GM12865 (cell line): ENCODE results near the gene KRTAP20-4.

Experiments
- DNase-seq: peaks from one replicate; pipeline ENCODE4 v3.0.0; 2010; ENCODE audit warnings: low read depth
- H3K4me3 ChIP-seq: 2 replicates; pipeline ENCODE4 v1.5.1; 2011; ENCODE audit warnings: mild to moderate bottlenecking, low read depth, low read length, control low read depth
- TF ChIP-seq, protein P1 (sequence below): IDR thresholded peaks from 2 replicates; pipeline ENCODE4 v1.5.1; 2011; ENCODE audit warnings: low read length, control low read depth, low read depth, inconsistent platforms; ENCODE audit not compliant: insufficient read depth; ENCODE audit errors: missing control alignments

KRTAP20-4 gene

DNA sequence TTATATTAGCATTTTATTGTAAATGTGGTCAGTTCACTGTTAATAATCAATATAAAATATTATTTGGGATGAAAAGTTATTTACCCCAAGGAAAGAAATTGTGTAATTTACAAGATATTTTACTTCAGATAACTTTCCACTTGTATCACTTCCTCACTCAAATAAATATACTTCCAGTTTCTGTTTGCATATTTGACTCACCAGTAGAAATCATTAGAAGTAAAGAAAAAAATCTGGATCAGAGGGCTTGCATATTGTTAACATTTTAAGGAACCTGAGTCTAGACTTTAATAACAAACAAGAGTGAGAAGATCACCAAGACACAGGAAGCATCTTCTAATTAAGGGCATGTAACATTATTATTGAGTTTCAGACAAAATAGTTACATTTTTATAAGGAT, 347 bp upstream of the KRTAP20-4 start:
- no peak for DNase-seq
- H3K4me3 ChIP-seq = no peak overlapping the region
- TF ChIP-seq, protein P1, sequence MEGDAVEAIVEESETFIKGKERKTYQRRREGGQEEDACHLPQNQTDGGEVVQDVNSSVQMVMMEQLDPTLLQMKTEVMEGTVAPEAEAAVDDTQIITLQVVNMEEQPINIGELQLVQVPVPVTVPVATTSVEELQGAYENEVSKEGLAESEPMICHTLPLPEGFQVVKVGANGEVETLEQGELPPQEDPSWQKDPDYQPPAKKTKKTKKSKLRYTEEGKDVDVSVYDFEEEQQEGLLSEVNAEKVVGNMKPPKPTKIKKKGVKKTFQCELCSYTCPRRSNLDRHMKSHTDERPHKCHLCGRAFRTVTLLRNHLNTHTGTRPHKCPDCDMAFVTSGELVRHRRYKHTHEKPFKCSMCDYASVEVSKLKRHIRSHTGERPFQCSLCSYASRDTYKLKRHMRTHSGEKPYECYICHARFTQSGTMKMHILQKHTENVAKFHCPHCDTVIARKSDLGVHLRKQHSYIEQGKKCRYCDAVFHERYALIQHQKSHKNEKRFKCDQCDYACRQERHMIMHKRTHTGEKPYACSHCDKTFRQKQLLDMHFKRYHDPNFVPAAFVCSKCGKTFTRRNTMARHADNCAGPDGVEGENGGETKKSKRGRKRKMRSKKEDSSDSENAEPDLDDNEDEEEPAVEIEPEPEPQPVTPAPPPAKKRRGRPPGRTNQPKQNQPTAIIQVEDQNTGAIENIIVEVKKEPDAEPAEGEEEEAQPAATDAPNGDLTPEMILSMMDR = no peak

DNA sequence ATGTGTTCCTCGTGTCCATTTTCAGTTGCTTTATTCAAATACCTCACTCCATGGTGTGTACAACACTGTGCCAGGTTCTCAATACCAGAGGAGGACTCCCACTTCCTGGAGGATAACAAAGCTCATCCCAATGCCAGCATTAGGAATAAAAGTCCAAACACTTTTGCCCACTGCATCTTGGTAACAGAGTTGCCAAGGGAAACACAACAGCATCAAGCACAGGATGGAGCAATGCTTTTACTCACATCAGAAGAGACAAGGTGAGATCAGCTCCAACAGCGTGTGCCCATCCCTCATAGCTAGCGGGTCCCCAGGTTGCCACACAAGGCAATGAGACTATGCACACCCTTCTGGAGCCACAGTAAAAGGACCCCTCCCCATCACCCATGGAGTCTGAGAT, 2.9 kb downstream of the KRTAP20-4 start:
- TF ChIP-seq, protein P1 = no peak
- H3K4me3 ChIP-seq = no peak overlapping the region
- DNase-seq = no peak

DNA sequence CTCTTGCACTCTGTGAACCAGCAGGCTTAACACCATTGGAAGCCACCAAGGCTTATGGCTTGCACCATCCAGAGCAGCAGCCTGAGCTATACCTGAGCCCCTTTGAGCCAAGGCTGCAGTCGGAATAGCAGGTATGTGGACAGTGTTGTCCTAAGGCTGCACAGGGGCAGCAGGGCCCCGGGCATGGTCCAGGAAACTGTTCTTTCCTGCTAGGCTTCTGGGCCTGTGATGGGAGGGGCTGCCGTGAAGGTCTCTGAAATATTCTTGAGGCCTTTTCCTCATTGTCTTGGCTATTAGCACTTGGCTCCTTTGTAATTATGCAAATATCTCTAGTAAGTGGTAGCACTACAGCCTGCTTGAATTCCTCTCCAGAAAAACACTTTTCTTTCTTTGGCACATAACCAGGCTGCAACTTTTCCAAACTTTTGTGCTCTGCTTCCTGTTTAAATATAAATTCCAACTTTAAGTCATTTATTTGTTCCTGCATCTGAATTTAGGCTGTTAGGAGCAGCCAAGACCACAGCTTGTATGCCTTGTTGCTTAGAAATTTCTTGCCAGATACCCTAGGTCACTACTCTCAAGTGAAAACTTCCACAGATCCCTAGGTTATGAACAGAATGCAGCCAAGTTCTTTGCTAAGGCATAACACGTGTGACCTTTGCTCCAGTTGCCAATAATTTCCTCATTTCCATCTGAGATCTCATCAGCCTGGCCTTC, 5.2 kb downstream of the KRTAP20-4 start:
- no peak for DNase-seq
- no peak overlapping the region for H3K4me3 ChIP-seq
- TF ChIP-seq, protein P1 = no peak

DNA sequence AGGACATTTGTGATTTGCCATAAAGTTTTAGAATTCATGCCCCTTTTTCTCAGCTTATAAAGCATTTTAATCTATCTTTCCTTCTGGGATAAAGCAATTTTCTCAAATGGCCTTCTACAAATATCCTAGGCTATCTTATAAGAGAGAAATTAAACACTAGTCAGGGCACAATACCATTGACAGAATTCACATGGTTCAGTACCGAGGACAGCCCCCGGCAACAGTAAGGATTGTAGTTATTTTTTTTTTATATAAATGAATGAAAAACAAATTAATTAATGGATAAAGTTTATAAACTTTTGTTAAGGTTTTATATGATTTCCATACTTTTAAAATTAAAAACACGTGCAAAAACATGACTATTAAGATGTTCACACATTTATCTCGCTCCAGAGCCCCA, 7.7 kb downstream of the KRTAP20-4 start:
- no peak for DNase-seq
- H3K4me3 ChIP-seq = no peak overlapping the region
- TF ChIP-seq, protein P1 = no peak

DNA sequence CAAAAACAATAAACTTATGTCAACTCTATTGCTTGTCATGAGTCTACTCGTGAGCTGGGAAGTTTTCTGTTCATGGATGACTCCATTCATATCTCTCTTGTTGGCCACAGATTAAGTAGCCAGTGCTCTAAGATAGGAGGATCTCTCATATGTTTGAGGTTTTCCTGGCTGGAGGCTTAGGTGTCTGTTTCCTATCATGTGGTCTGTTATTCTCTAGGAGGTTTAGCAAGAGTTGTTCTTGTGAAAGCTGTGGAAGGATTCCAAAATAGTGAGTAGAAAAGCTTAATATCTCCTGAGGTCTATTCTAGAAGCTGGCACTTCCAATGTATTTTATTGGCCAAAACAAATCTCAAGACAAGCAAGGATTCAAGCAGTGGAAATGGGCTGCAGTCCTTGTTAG, 8.8 kb downstream of the KRTAP20-4 start:
- TF ChIP-seq, protein P1 = no peak
- DNase-seq = no peak
- H3K4me3 ChIP-seq = no peak overlapping the region

DNA sequence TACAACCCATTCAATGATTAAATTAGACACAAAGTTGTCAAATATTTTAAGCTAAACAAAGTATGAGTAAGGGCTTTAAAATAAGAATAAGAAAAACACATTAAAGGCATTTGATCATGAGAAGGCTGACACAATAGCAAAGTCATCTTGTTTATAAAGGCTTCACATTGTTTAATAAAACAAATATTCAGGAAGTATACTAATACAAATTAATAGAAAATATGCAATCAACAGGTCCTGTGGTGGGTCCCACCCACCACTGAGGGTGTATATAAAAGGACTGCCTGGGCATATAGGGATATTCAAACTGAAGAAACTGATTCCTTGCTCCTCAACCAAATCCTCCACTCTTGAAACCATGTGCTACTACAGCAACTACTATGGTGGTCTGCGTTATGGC, 14.5 kb downstream of the KRTAP20-4 start, which contains the start of gene KRTAP20-2:
Gene KRTAP20-2 (plus strand): TSS at position 301 of the 400 bp plus-strand sequence. CDS start 58 bp downstream, at position 359.
- H3K4me3 ChIP-seq = no peak within 1 kb of the TSS
- TF ChIP-seq, protein P1 = no peak
- DNase-seq = no peak

DNA sequence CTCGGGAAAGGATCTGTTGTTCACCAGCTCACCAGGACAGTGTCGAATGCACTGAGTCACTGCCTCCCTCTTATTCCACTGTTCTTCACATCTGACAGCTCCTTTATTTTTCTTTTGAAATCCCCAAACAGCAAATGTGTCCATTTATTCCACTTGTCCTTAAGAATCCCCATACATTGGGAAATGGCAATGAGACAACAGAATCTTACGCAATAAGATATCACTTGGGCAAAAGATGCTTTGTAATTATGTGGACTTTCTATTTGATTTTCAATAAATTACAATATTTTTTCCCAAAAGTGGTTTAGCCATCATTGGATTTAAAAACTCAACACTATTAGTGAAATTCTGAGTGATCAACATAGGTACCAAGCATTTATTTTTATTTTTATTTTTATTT, 18.3 kb downstream of the KRTAP20-4 start:
- no peak overlapping the region for H3K4me3 ChIP-seq
- DNase-seq = no peak
- TF ChIP-seq, protein P1 = no peak
